T-helper 1 cell treated with Interleukin-12 subunit alpha and Interleukin-12 subunit beta and Interleukin-4 antibody, amounts not matched to agents 30 μg/mL and 1 μg/mL, for 36 hours (primary cell): ENCODE data around the gene TEX22.

Experiments used
- H3K27ac Mint-ChIP-seq: one replicate; pipeline ENCODE4 v1.8.0; 2021; ENCODE audit warnings: mild to moderate bottlenecking, mixed read lengths
- H3K27me3 Mint-ChIP-seq: one replicate; pipeline ENCODE4 v1.8.0; 2021; ENCODE audit warnings: low read depth, mixed read lengths
- H3K36me3 Mint-ChIP-seq: one replicate; pipeline ENCODE4 v1.8.0; 2021; ENCODE audit warnings: low read depth, mixed read lengths
- H3K4me1 Mint-ChIP-seq: one replicate; pipeline ENCODE4 v1.8.0; 2021; ENCODE audit warnings: low read depth, mixed read lengths
- H3K4me3 Mint-ChIP-seq: one replicate; pipeline ENCODE4 v1.8.0; 2021; ENCODE audit warnings: mild to moderate bottlenecking, moderate library complexity, mixed read lengths
- H3K9me3 Mint-ChIP-seq: one replicate; pipeline ENCODE4 v1.8.0; 2021; ENCODE audit warnings: mixed read lengths

The TEX22 gene

DNA sequence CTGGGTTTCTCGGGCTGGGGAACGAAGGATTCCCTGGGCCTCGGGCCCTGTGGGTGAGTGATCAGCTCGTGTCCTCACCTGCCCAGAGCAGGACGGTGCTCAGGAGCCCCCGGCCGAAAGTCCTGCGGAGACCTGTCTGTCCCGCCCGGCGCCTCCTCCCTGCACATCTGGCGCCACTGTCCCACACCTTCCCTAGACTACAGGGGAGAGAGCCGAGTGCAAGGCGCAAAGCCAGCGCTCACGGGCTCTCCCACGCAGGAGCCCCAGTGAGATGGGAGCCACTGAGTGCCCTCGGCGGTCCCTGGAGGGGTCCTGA, 13.1 kb upstream of the TEX22 start:
- Mint-ChIP-seq H3K4me3 (no peak overlapping the region), H3K9me3 (no peaks in the 10 kb centered on the region), H3K27ac (no peak overlapping the region), H3K36me3 (peaks cover 2% of the 10 kb centered on the region), H3K27me3 (no peaks in the 10 kb centered on the region), H3K4me1 (peaks cover 3% of the 10 kb centered on the region)

DNA sequence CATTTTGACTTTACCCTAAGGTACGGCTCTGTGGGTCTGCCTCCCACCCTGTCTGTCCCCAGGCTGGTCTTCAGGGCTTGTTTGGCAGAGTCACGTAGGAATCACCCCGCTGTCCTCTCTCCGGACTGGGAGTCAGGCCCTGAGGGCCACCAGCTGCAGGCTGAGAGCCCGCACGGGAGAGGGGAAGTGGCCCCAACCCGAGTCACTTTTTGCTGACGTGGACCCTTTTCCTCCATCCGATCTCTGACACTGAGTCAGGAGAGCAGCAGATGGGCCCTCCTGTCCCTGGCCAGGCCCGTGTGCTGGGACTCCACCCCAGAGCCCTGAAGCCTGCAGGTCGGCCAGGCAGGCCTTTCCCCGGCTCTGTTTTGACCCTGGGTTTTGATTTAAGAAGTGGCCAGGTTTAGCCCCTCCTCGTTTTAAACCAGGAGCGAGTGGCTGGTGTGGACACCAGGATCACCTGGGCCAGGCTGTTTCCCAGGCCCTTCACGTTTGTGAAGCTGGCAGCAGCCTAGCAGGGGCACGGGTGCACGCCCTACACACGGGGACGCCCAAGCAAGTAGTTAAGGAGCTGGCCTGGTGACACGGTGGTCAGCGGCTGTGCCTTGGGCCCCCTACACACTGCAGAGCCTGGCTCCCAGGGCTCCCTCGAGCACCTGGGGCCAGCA, 12.5 kb upstream of the TEX22 start:
- Mint-ChIP-seq H3K4me1 (peaks cover 3% of the 10 kb centered on the region), H3K4me3 (no peak overlapping the region), H3K27me3 (no peaks in the 10 kb centered on the region), H3K9me3 (no peaks in the 10 kb centered on the region), H3K36me3 (peaks cover 2% of the 10 kb centered on the region), H3K27ac (no peak overlapping the region)

GRCh38 chr14:105386581-105387529, 11.5 kb upstream of the TEX22 start:
- Mint-ChIP-seq H3K36me3 (peaks cover 2% of the 10 kb centered on the region), H3K4me3 (no peak overlapping the region), H3K9me3 (no peaks in the 10 kb centered on the region), H3K4me1 (peaks cover 3% of the 10 kb centered on the region), H3K27ac (no peak overlapping the region), H3K27me3 (no peaks in the 10 kb centered on the region)

GRCh38 chr14:105387530-105387922, 10.8 kb upstream of the TEX22 start:
- H3K4me3 Mint-ChIP-seq, result no peak overlapping the region
- H3K9me3 Mint-ChIP-seq, result no peaks in the 10 kb centered on the region
- H3K27me3 Mint-ChIP-seq, result no peaks in the 10 kb centered on the region
- peaks cover 2% of the 10 kb centered on the region for H3K36me3 Mint-ChIP-seq
- H3K4me1 Mint-ChIP-seq, result peaks cover 3% of the 10 kb centered on the region
- H3K27ac Mint-ChIP-seq, result no peak overlapping the region

GRCh38 chr14:105388110-105388951, 10.0 kb upstream of the TEX22 start:
- Mint-ChIP-seq H3K36me3 (peaks cover 2% of the 10 kb centered on the region), H3K4me1 (peaks cover 3% of the 10 kb centered on the region), H3K9me3 (no peaks in the 10 kb centered on the region), H3K27ac (peak overlapping the region; percentile 45), H3K4me3 (no peak overlapping the region), H3K27me3 (no peaks in the 10 kb centered on the region)

DNA sequence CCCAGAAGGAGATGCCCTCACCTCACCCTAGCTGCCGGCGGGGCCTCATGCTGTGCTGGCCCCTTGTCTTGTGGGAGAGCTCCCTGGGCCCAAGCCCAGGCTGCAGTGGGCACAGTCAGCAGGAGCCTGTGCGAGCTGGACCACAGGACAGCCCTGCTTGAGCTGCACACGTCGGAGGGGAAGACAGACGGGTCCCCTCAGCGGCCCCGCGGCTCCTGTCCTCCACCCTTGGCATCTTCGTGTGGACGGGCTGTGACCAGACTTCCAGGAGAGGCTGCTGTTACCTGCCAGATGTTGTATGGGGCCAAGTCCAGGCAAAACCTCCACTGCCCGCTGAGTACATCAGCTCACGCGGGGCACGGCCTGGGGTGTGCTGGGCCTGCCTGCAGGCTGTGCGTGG, 9.4 kb upstream of the TEX22 start:
- Mint-ChIP-seq H3K4me1 (peaks cover 3% of the 10 kb centered on the region), H3K27ac (no peak overlapping the region), H3K9me3 (no peaks in the 10 kb centered on the region), H3K36me3 (peaks cover 2% of the 10 kb centered on the region), H3K4me3 (no peak overlapping the region), H3K27me3 (no peaks in the 10 kb centered on the region)

DNA sequence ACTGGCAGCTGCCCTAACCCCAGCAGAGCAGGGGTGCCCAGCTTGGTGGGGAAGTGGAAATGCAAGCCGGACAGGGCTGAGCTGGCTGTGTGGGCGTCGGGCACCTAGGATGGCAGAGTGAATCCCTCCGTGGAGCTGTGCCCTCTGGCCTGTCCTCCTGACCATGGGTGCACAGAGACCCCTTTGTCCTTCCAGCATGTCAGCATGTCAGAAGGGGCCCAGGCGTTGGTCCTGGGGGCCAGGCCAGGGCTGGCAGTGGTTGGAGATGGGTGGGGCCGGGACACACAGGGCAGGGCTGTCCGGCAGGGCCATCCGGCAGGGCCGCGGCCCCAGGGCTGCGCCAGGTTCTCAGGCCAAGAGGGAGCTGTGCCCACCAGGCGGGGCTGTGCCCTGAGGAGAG, 8.8 kb upstream of the TEX22 start:
- no peaks in the 10 kb centered on the region for H3K9me3 Mint-ChIP-seq
- no peak overlapping the region for H3K4me3 Mint-ChIP-seq
- peaks cover 3% of the 10 kb centered on the region for H3K4me1 Mint-ChIP-seq
- H3K27ac Mint-ChIP-seq, result no peak overlapping the region
- no peaks in the 10 kb centered on the region for H3K27me3 Mint-ChIP-seq
- H3K36me3 Mint-ChIP-seq, result peaks cover 2% of the 10 kb centered on the region

DNA sequence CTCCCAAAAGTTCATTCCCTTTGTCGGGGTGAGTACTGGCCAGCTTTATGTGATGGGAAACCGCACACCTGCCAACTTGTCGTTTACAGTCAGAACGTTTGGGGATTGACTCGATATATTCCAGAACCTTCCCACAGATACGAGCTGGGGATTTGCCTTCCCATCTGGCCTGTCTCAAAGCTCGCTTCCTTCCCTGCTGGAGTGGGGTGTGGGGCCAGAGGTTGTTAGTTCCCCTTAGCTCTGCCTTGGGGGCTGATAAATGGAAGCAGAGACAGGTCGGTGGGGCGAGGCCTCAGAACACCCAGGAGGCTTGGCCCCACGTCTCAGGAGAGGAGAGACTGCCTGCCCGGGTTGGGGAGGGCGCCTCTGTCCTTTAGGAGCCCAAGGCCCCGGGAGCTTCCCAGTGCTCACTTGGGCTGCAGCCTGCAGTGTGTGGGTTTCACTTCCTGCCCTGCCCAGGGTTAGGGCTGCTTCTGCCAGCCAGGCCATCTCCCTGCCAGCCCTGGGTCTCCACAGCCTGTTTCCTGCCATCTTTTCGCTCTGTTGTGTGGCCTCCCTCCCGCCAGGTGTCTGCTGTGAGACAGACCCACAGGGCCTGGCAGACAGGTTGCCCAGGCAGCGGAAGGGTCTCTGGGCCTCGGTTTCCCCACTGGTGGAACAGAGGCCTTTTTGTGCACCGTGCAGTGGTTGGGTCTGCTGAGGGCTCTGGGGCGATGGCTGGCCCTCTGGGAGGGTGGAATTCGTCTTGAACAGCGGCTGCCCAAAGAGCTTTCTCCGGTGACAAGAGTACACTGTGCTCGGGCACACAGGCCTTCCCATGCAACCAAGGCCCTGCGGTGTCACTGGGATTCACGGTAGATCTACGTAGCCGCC, 8.1 kb upstream of the TEX22 start:
- H3K9me3 Mint-ChIP-seq, result no peaks in the 10 kb centered on the region
- H3K27me3 Mint-ChIP-seq, result no peaks in the 10 kb centered on the region
- H3K4me1 Mint-ChIP-seq, result peaks cover 3% of the 10 kb centered on the region
- peaks cover 2% of the 10 kb centered on the region for H3K36me3 Mint-ChIP-seq
- H3K27ac Mint-ChIP-seq, result peak overlapping the region; percentile 49
- no peak overlapping the region for H3K4me3 Mint-ChIP-seq

- H3K27ac Mint-ChIP-seq, result no peak overlapping the region
- peaks cover 2% of the 10 kb centered on the region for H3K36me3 Mint-ChIP-seq
- no peak overlapping the region for H3K4me3 Mint-ChIP-seq
- H3K4me1 Mint-ChIP-seq, result peaks cover 3% of the 10 kb centered on the region
- no peaks in the 10 kb centered on the region for H3K27me3 Mint-ChIP-seq
- no peaks in the 10 kb centered on the region for H3K9me3 Mint-ChIP-seq
Observed at GRCh38 chr14:105390849-105391500, 7.4 kb upstream of the TEX22 start.

GRCh38 chr14:105391541-105391940, 6.8 kb upstream of the TEX22 start:
- no peak overlapping the region for H3K27ac Mint-ChIP-seq
- no peaks in the 10 kb centered on the region for H3K9me3 Mint-ChIP-seq
- H3K27me3 Mint-ChIP-seq, result no peaks in the 10 kb centered on the region
- H3K36me3 Mint-ChIP-seq, result peaks cover 2% of the 10 kb centered on the region
- peaks cover 3% of the 10 kb centered on the region for H3K4me1 Mint-ChIP-seq
- no peak overlapping the region for H3K4me3 Mint-ChIP-seq

GRCh38 chr14:105392131-105393090, 5.9 kb upstream of the TEX22 start:
- H3K4me1 Mint-ChIP-seq, result peaks cover 3% of the 10 kb centered on the region
- no peaks in the 10 kb centered on the region for H3K9me3 Mint-ChIP-seq
- no peak overlapping the region for H3K27ac Mint-ChIP-seq
- H3K27me3 Mint-ChIP-seq, result no peaks in the 10 kb centered on the region
- peaks cover 2% of the 10 kb centered on the region for H3K36me3 Mint-ChIP-seq
- no peak overlapping the region for H3K4me3 Mint-ChIP-seq

DNA sequence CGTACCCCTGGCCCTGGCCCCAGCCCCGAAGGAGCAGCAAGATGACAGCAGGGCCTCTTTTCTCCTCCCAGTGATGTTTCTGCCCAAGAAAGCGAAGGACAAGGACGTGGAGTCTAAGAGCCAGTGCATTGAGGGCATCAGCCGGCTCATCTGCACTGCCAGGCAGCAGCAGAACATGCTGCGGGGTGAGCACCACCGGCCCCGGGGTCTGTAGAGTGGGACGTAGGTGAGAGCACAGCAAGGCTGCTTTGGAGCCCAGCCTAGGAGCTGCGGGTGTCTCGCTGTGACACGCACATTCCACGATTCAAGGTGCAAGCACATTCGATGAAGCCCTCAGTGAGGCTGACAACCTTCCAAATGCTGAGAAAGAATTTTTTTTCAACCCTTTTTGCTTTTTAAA, 5.2 kb upstream of the TEX22 start:
- Mint-ChIP-seq H3K27me3 (no peaks in the 10 kb centered on the region), H3K27ac (no peak overlapping the region), H3K4me1 (peaks cover 6% of the 10 kb centered on the region), H3K4me3 (no peak overlapping the region), H3K9me3 (no peaks in the 10 kb centered on the region), H3K36me3 (peaks cover 2% of the 10 kb centered on the region)
